ENCODE measurements around the gene USP17L26.
"Not testable (repeated sequence)": the region's sequence is repeated elsewhere in the genome, so short reads cannot be mapped to it uniquely, and the experiment has no call there.

Gene USP17L26, protein sequence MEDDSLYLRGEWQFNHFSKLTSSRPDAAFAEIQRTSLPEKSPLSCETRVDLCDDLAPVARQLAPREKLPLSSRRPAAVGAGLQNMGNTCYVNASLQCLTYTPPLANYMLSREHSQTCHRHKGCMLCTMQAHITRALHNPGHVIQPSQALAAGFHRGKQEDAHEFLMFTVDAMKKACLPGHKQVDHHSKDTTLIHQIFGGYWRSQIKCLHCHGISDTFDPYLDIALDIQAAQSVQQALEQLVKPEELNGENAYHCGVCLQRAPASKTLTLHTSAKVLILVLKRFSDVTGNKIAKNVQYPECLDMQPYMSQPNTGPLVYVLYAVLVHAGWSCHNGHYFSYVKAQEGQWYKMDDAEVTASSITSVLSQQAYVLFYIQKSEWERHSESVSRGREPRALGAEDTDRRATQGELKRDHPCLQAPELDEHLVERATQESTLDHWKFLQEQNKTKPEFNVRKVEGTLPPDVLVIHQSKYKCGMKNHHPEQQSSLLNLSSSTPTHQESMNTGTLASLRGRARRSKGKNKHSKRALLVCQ

DNA sequence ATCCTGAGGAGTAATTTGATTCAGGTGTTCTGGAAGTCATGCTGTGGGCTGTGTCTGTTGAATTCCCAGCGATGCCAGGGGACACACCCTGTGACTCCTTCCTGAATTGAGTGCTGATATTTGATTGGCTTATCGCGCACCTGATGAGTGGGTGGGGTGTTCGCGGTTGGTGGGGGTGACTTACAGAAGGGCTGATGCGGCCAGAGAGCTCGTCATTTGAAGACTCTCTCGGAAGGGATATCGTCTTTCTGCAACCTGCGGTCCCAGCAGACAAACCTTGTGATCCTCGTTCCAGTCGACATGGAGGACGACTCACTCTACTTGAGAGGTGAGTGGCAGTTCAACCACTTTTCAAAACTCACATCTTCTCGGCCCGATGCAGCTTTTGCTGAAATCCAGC, at the start of gene USP17L26:
Gene USP17L26, plus strand, starts transcription at position 301 of the 400 bp plus-strand sequence. Its CDS starts 0 bp downstream, at position 301.
- DNase-seq: not testable (repeated sequence)

DNA sequence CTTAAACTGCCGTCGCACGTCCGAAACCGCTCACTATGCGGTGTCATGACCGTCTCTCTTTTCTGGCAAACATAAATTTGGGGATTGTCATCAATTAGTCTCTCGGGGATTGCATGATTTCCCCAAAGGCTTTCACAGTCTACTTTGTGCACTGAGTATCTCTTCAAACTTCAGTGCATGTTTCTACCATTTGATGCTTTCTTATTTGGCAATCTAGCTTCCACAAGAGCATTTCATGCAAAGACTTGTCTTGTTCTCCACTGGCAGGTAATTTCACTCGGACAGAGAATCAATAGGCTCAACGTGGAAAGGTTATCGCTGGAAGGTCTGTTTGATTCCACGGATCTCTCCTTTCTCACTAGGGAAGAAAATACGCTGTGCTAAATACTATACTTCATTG, 10.3 kb upstream of the USP17L26 start:
- not testable (repeated sequence) for DNase-seq

DNA sequence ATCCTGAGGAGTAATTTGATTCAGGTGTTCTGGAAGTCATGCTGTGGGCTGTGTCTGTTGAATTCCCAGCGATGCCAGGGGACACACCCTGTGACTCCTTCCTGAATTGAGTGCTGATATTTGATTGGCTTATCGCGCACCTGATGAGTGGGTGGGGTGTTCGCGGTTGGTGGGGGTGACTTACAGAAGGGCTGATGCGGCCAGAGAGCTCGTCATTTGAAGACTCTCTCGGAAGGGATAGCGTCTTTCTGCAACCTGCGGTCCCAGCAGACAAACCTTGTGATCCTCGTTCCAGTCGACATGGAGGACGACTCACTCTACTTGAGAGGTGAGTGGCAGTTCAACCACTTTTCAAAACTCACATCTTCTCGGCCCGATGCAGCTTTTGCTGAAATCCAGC, 9.6 kb upstream of the USP17L26 start, which contains the start of gene USP17L24:
Gene USP17L24, plus strand, starts transcription at position 301 of the 400 bp plus-strand sequence. Its CDS starts 0 bp downstream, at position 301.
- DNase-seq: not testable (repeated sequence)

DNA sequence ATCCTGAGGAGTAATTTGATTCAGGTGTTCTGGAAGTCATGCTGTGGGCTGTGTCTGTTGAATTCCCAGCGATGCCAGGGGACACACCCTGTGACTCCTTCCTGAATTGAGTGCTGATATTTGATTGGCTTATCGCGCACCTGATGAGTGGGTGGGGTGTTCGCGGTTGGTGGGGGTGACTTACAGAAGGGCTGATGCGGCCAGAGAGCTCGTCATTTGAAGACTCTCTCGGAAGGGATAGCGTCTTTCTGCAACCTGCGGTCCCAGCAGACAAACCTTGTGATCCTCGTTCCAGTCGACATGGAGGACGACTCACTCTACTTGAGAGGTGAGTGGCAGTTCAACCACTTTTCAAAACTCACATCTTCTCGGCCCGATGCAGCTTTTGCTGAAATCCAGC, 4.8 kb upstream of the USP17L26 start, which contains the start of gene USP17L25:
Gene USP17L25, plus strand, starts transcription at position 301 of the 400 bp plus-strand sequence. Its CDS starts 0 bp downstream, at position 301.
- not testable (repeated sequence) for DNase-seq

DNA sequence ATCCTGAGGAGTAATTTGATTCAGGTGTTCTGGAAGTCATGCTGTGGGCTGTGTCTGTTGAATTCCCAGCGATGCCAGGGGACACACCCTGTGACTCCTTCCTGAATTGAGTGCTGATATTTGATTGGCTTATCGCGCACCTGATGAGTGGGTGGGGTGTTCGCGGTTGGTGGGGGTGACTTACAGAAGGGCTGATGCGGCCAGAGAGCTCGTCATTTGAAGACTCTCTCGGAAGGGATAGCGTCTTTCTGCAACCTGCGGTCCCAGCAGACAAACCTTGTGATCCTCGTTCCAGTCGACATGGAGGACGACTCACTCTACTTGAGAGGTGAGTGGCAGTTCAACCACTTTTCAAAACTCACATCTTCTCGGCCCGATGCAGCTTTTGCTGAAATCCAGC, 4.6 kb downstream of the USP17L26 start, which contains the start of gene USP17L5:
Gene USP17L5, plus strand, starts transcription at position 301 of the 400 bp plus-strand sequence. Its CDS starts 0 bp downstream, at position 301.
- DNase-seq: not testable (repeated sequence)

DNA sequence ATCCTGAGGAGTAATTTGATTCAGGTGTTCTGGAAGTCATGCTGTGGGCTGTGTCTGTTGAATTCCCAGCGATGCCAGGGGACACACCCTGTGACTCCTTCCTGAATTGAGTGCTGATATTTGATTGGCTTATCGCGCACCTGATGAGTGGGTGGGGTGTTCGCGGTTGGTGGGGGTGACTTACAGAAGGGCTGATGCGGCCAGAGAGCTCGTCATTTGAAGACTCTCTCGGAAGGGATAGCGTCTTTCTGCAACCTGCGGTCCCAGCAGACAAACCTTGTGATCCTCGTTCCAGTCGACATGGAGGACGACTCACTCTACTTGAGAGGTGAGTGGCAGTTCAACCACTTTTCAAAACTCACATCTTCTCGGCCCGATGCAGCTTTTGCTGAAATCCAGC, 9.4 kb downstream of the USP17L26 start, which contains the start of gene USP17L27:
Gene USP17L27, plus strand, starts transcription at position 301 of the 400 bp plus-strand sequence. Its CDS starts 0 bp downstream, at position 301.
- DNase-seq: not testable (repeated sequence)

DNA sequence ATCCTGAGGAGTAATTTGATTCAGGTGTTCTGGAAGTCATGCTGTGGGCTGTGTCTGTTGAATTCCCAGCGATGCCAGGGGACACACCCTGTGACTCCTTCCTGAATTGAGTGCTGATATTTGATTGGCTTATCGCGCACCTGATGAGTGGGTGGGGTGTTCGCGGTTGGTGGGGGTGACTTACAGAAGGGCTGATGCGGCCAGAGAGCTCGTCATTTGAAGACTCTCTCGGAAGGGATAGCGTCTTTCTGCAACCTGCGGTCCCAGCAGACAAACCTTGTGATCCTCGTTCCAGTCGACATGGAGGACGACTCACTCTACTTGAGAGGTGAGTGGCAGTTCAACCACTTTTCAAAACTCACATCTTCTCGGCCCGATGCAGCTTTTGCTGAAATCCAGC, 14.1 kb downstream of the USP17L26 start, which contains the start of gene USP17L28:
Gene USP17L28, plus strand, starts transcription at position 301 of the 400 bp plus-strand sequence. Its CDS starts 0 bp downstream, at position 301.
- not testable (repeated sequence) for DNase-seq

DNA sequence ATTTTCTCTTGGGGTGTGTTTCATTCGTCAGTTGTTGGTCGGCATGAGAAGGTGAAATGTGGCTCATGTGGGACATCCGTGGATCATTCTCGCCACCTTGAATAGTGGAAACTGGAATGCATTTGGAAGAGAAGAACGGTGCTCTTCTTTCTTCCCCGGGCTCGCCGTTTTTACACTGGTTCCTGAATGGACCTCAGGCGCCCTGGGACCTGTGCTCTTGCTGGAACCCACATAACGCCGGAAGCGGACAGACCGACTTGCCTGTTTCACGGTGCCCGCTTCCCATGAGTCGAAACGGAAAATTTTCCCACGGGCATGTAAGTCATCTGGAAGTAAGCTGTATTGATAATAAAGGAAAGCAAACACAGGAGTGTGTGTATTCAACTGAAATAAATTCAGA, 16.4 kb downstream of the USP17L26 start:
- not testable (repeated sequence) for DNase-seq

DNA sequence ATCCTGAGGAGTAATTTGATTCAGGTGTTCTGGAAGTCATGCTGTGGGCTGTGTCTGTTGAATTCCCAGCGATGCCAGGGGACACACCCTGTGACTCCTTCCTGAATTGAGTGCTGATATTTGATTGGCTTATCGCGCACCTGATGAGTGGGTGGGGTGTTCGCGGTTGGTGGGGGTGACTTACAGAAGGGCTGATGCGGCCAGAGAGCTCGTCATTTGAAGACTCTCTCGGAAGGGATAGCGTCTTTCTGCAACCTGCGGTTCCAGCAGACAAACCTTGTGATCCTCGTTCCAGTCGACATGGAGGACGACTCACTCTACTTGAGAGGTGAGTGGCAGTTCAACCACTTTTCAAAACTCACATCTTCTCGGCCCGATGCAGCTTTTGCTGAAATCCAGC, 18.9 kb downstream of the USP17L26 start, which contains the start of gene USP17L29:
Gene USP17L29, plus strand, starts transcription at position 301 of the 400 bp plus-strand sequence. Its CDS starts 0 bp downstream, at position 301.
- DNase-seq: not testable (repeated sequence)

DNA sequence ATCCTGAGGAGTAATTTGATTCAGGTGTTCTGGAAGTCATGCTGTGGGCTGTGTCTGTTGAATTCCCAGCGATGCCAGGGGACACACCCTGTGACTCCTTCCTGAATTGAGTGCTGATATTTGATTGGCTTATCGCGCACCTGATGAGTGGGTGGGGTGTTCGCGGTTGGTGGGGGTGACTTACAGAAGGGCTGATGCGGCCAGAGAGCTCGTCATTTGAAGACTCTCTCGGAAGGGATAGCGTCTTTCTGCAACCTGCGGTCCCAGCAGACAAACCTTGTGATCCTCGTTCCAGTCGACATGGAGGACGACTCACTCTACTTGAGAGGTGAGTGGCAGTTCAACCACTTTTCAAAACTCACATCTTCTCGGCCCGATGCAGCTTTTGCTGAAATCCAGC, 28.4 kb downstream of the USP17L26 start, which contains the start of gene USP17L30:
Gene USP17L30, plus strand, starts transcription at position 301 of the 400 bp plus-strand sequence. Its CDS starts 0 bp downstream, at position 301.
- not testable (repeated sequence) for DNase-seq

DNA sequence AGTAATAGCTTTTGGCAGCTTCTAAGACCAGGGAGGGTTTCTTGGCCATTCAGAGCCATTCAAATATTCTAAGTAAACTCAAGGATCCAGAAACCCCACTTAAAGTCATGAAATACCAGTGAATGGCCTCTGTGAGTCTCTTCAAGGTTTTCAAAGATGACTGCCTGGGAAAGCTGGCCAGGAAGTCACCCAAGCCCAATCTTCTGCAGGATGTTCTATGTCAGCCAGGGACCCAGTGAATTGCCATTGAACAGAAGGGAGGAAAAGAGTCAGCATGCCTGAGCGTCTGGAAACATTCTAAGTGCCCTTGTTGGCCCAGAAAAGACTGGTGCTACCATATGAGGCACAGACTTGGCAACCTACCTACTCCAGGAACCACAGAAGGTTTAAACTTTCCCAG, 45.4 kb downstream of the USP17L26 start:
- not testable (repeated sequence) for DNase-seq

DNA sequence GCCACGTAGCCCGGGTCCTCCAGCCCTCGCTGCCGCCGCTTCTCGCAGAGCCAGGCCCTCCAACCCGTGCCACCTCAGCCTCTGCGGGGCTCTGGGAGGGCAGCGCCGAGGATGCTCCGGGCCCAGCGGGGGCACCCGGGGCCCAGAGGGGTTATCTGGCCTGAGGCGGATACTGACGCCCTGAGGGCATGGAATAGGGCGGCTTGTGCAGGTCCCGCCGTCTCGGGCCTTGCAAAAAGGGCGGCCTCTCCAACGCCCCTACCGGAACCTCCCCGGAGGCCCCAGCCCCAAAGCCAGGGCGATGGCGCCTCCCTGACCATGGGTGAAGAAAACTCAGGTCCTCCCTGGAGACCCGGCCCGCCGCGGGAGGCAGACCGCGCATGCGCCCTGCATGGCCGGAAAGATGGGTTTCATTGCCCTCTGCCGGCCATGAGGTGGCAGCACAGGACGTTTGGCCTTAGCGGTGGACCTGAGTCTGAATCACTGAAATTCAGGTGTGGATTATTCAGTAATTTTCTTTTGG, 46.6 kb downstream of the USP17L26 start:
- DNase-seq: not testable (repeated sequence)

DNA sequence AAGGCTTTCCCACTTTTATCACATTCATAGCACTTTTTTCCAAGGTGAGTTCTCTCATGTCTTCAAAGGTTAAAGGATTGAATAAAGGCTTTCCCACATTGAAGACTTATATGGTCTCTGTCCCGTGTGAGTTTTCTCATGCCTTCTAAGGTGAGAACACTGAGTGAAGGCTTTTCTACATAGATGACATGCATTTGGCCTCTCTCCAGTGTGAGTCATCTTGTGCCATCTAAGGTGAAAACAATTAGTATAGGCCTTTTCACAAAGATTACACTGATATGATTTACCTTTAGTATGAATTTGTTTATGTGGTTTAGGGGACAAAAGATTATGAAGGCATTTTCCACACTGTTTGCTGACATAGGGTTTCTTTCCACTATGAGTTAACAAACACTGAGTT, 49.7 kb downstream of the USP17L26 start:
- no peak for DNase-seq
